PFSK-1 (cell line): ENCODE data around the gene RBFA.

Experiments
- POLR2AphosphoS5 ChIP-seq: IDR thresholded peaks from 2 replicates; pipeline ENCODE4 v1.6.1; 2012; ENCODE audit warnings: low read depth, mild to moderate bottlenecking, control low read depth, low read length, moderate library complexity
- TAF1 ChIP-seq: IDR thresholded peaks from 2 replicates; pipeline ENCODE4 v1.6.1; 2012; ENCODE audit warnings: low read length, control low read depth, borderline replicate concordance; ENCODE audit not compliant: insufficient read depth
- TF ChIP-seq, protein P1 (sequence below), 2 experiments: IDR thresholded peaks; 2 replicates each; pipeline versions ENCODE4 v1.6.1 to v1.8.0; 2011 to 2012; ENCODE audit warnings: low read depth in 2 of 2, low read length in 2 of 2, control low read depth in 1 of 2, inconsistent platforms in 1 of 2, mild to moderate bottlenecking in 1 of 2, moderate library complexity in 1 of 2; ENCODE audit not compliant: insufficient read depth in 1 of 2

DNA sequence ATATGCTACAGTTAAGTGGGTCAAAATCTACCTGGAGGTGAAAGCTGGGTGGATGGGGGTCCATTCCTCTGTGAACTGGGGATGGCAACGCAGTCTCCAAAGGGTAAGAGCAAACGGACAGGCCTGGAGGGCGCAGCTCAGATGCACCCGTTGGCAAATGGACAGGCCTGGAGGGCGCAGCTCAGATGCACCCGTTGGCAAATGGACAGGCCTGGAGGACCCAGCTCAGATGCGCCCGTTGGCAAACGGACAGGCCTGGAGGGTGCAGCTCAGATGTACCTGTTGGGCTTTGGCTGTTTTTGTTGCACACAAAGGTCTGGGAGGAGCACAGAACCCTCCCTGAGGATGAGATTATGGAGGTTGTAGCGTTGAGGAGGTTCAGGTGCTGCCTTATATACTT is 33.7 kb downstream of the RBFA start:
- TF ChIP-seq POLR2AphosphoS5 (no peak), TAF1 (no peak)
- TF ChIP-seq, protein P1, sequence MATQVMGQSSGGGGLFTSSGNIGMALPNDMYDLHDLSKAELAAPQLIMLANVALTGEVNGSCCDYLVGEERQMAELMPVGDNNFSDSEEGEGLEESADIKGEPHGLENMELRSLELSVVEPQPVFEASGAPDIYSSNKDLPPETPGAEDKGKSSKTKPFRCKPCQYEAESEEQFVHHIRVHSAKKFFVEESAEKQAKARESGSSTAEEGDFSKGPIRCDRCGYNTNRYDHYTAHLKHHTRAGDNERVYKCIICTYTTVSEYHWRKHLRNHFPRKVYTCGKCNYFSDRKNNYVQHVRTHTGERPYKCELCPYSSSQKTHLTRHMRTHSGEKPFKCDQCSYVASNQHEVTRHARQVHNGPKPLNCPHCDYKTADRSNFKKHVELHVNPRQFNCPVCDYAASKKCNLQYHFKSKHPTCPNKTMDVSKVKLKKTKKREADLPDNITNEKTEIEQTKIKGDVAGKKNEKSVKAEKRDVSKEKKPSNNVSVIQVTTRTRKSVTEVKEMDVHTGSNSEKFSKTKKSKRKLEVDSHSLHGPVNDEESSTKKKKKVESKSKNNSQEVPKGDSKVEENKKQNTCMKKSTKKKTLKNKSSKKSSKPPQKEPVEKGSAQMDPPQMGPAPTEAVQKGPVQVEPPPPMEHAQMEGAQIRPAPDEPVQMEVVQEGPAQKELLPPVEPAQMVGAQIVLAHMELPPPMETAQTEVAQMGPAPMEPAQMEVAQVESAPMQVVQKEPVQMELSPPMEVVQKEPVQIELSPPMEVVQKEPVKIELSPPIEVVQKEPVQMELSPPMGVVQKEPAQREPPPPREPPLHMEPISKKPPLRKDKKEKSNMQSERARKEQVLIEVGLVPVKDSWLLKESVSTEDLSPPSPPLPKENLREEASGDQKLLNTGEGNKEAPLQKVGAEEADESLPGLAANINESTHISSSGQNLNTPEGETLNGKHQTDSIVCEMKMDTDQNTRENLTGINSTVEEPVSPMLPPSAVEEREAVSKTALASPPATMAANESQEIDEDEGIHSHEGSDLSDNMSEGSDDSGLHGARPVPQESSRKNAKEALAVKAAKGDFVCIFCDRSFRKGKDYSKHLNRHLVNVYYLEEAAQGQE (IDR thresholded peaks at IDR 0.05; ENCODE audit: insufficient read depth in 1 of 2, low read depth in 2 of 2, low read length in 2 of 2): no peak
